Skeletal muscle tissue (tissue), 4 donors: ENCODE measurements around the gene ESRRG. TPM values are rescaled to one million over a fixed set of nuclear protein-coding genes. Genes with fewer than 3 reads are reported as not detected.

ENCODE experiments used
- H3K27ac ChIP-seq: one replicate; pipeline ENCODE4 v1.7.0; 2013; ENCODE audit warnings: mild to moderate bottlenecking, low read depth, low read length, inconsistent platforms
- H3K27me3 ChIP-seq, 3 donors: one replicate each; pipeline ENCODE4 v1.7.0; 2013; ENCODE audit warnings: low read length in 3 of 3; ENCODE audit not compliant: control insufficient read depth in 3 of 3, insufficient read depth in 3 of 3
- H3K36me3 ChIP-seq, 3 donors: one replicate each; pipeline ENCODE4 v1.7.0; 2013; ENCODE audit warnings: low read length in 3 of 3; ENCODE audit not compliant: control insufficient read depth in 3 of 3, insufficient read depth in 3 of 3
- H3K4me1 ChIP-seq, 3 donors: one replicate each; pipeline ENCODE4 v1.7.0; 2013; ENCODE audit warnings: low read length in 3 of 3, mild to moderate bottlenecking in 3 of 3; ENCODE audit not compliant: control insufficient read depth in 3 of 3, insufficient read depth in 3 of 3
- H3K4me3 ChIP-seq, 3 donors: one replicate each; pipeline ENCODE4 v1.7.0; 2013; ENCODE audit warnings: low read length in 3 of 3
- H3K9ac ChIP-seq, 3 donors: one replicate each; pipeline ENCODE4 v1.7.0; 2013; ENCODE audit warnings: low read length in 3 of 3, mild to moderate bottlenecking in 3 of 3, moderate library complexity in 2 of 3, low read depth in 1 of 3
- H3K9me3 ChIP-seq, 3 donors: one replicate each; pipeline ENCODE4 v1.7.0; 2013; ENCODE audit warnings: low read length in 3 of 3; ENCODE audit not compliant: control insufficient read depth in 3 of 3
- total RNA-seq: library from RNA; depleted of rRNA; stranded (reverse); fragments of >200 nt; gene quantifications from one replicate; pipeline ENCODE4 v1.2.3, GENCODE V29; 2014
- donor health status: Osteomylitis.

Gene ESRRG
- total RNA-seq, 1 donor from 2014 or later = 25.1 TPM

GRCh38 chr1:216500273-216500967, 222.8 kb downstream of the ESRRG start:
- no peaks in the 10 kb centered on the region for H3K36me3 ChIP-seq
- H3K9ac ChIP-seq = no peak overlapping the region
- H3K27me3 ChIP-seq = no peaks in the 10 kb centered on the region
- H3K27ac ChIP-seq = no peak overlapping the region
- H3K9me3 ChIP-seq = no peaks in the 10 kb centered on the region
- no peaks in the 10 kb centered on the region for H3K4me1 ChIP-seq
- H3K4me3 ChIP-seq = no peak overlapping the region

- Histone ChIP-seq H3K4me1 (no peaks in the 10 kb centered on the region), H3K4me3 (no peak overlapping the region), H3K36me3 (no peaks in the 10 kb centered on the region), H3K9ac (no peak overlapping the region), H3K27ac (no peak overlapping the region), H3K9me3 (no peaks in the 10 kb centered on the region), H3K27me3 (no peaks in the 10 kb centered on the region)
Measured at GRCh38 chr1:216499581-216500272, 223.5 kb downstream of the ESRRG start.

- no peak overlapping the region for H3K4me3 ChIP-seq
- no peaks in the 10 kb centered on the region for H3K27me3 ChIP-seq
- H3K9ac ChIP-seq = no peak overlapping the region
- no peaks in the 10 kb centered on the region for H3K36me3 ChIP-seq
- no peaks in the 10 kb centered on the region for H3K4me1 ChIP-seq
- no peak overlapping the region for H3K27ac ChIP-seq
- H3K9me3 ChIP-seq = no peaks in the 10 kb centered on the region
Measured at GRCh38 chr1:216498277-216498676, 225.0 kb downstream of the ESRRG start.

GRCh38 chr1:216485042-216485441, 238.2 kb downstream of the ESRRG start:
- H3K9me3 ChIP-seq = no peaks in the 10 kb centered on the region
- no peaks in the 10 kb centered on the region for H3K27me3 ChIP-seq
- no peak overlapping the region for H3K4me3 ChIP-seq
- H3K9ac ChIP-seq = no peak overlapping the region
- no peaks in the 10 kb centered on the region for H3K4me1 ChIP-seq
- no peak overlapping the region for H3K27ac ChIP-seq
- H3K36me3 ChIP-seq = no peaks in the 10 kb centered on the region

- H3K4me3 ChIP-seq = no peak overlapping the region
- no peaks in the 10 kb centered on the region for H3K27me3 ChIP-seq
- no peak overlapping the region for H3K27ac ChIP-seq
- H3K4me1 ChIP-seq = no peaks in the 10 kb centered on the region
- H3K9me3 ChIP-seq = no peaks in the 10 kb centered on the region
- no peaks in the 10 kb centered on the region for H3K36me3 ChIP-seq
- no peak overlapping the region for H3K9ac ChIP-seq
Measured at GRCh38 chr1:216483672-216484401, 239.4 kb downstream of the ESRRG start.

GRCh38 chr1:216482620-216483019, 240.6 kb downstream of the ESRRG start:
- Histone ChIP-seq H3K36me3 (no peaks in the 10 kb centered on the region), H3K9ac (no peak overlapping the region), H3K9me3 (no peaks in the 10 kb centered on the region), H3K27ac (no peak overlapping the region), H3K4me3 (no peak overlapping the region), H3K4me1 (no peaks in the 10 kb centered on the region), H3K27me3 (no peaks in the 10 kb centered on the region)

- Histone ChIP-seq H3K9me3 (no peaks in the 10 kb centered on the region), H3K9ac (no peak overlapping the region), H3K27me3 (no peaks in the 10 kb centered on the region), H3K36me3 (no peaks in the 10 kb centered on the region), H3K27ac (no peak overlapping the region), H3K4me1 (no peaks in the 10 kb centered on the region), H3K4me3 (no peak overlapping the region)
Measured at GRCh38 chr1:216478238-216478637, 245.0 kb downstream of the ESRRG start.

- H3K9ac ChIP-seq = no peak overlapping the region
- H3K9me3 ChIP-seq = no peaks in the 10 kb centered on the region
- H3K27ac ChIP-seq = no peak overlapping the region
- no peaks in the 10 kb centered on the region for H3K27me3 ChIP-seq
- H3K4me3 ChIP-seq = no peak overlapping the region
- no peaks in the 10 kb centered on the region for H3K4me1 ChIP-seq
- no peaks in the 10 kb centered on the region for H3K36me3 ChIP-seq
Measured at GRCh38 chr1:216476341-216476740, 246.9 kb downstream of the ESRRG start.

GRCh38 chr1:216475659-216476276, 247.5 kb downstream of the ESRRG start:
- Histone ChIP-seq H3K36me3 (no peaks in the 10 kb centered on the region), H3K4me3 (no peak overlapping the region), H3K27me3 (no peaks in the 10 kb centered on the region), H3K4me1 (no peaks in the 10 kb centered on the region), H3K9ac (no peak overlapping the region), H3K9me3 (no peaks in the 10 kb centered on the region), H3K27ac (no peak overlapping the region)
